H1 (cell line): ENCODE results near the gene WDR48. TPM values are rescaled to one million over a fixed set of nuclear protein-coding genes. Genes with fewer than 3 reads are reported as not detected.

Experiments
- CTCF ChIA-PET: fragments of 300-600 bp; sonication (Branson Sonifier 250); formaldehyde crosslinking; loops from one replicate; lab custom pipeline; 2021; ENCODE audit not compliant: partially characterized antibody; lab: Charles Lee
- POLR2A ChIA-PET: fragments of 300-600 bp; sonication (Branson Sonifier 250); formaldehyde crosslinking; loops from one replicate; lab custom pipeline; 2021; ENCODE audit warnings: inconsistent platforms; ENCODE audit not compliant: partially characterized antibody; lab: Charles Lee
- DNase-seq, 2 experiments: peaks; one replicate each; pipeline versions ENCODE4 v3.0.0 to v3.0.0-alpha.2; 2010 to 2022; ENCODE audit warnings: low spot score in 2 of 2, low read depth in 1 of 2, mixed read lengths in 1 of 2
- FAIRE-seq: peaks from 2 replicates; lab custom pipeline; 2011; peaks lifted over from hg19 to GRCh38; lab: Jason Lieb, UNC
- H2AFZ ChIP-seq: 2 replicates; pipeline ENCODE4 v1.8.1; 2012; ENCODE audit warnings: low read length, inconsistent platforms
- H2AK5ac ChIP-seq: 2 replicates; pipeline ENCODE4 v1.6.1; 2013; ENCODE audit warnings: low read depth, low read length
- H2BK120ac ChIP-seq: replicated peaks from 2 replicates; pipeline ENCODE3; 2013; ENCODE audit warnings: low read depth, low read length, inconsistent platforms
- H2BK12ac ChIP-seq: 2 replicates; pipeline ENCODE4 v1.6.1; 2013; ENCODE audit warnings: low read depth, low read length
- H2BK15ac ChIP-seq: 2 replicates; pipeline ENCODE4 v1.6.1; 2013; ENCODE audit warnings: low read length
- H2BK20ac ChIP-seq: 2 replicates; pipeline ENCODE4 v1.6.1; 2013; ENCODE audit warnings: low read length
- H2BK5ac ChIP-seq: 2 replicates; pipeline ENCODE4 v1.6.1; 2013; ENCODE audit warnings: low read depth, low read length
- H3K14ac ChIP-seq: 2 replicates; pipeline ENCODE4 v1.6.1; 2013; ENCODE audit warnings: inconsistent platforms; ENCODE audit not compliant: insufficient read length
- H3K18ac ChIP-seq: 2 replicates; pipeline ENCODE4 v1.6.1; 2013; ENCODE audit warnings: low read length; ENCODE audit errors: extremely low read depth
- H3K23ac ChIP-seq: 2 replicates; pipeline ENCODE4 v1.6.1; 2013; ENCODE audit warnings: inconsistent platforms; ENCODE audit not compliant: insufficient read length
- H3K23me2 ChIP-seq: 2 replicates; pipeline ENCODE4 v1.6.1; 2013; ENCODE audit warnings: low read depth, low read length
- H3K27ac ChIP-seq: 2 replicates; pipeline ENCODE4 v1.6.1; 2011; ENCODE audit warnings: low read depth, low read length, inconsistent platforms
- H3K27me3 ChIP-seq, 4 experiments: replicated peaks in 1 of 4; 1 replicate in 1 of 4; 2 replicates in 3 of 4; pipeline versions ENCODE4 v1.6.1 to v1.8.1; 2011 to 2013; ENCODE audit warnings: low read length in 3 of 4, mild to moderate bottlenecking in 3 of 4, inconsistent platforms in 2 of 4, mixed read lengths in 2 of 4, moderate library complexity in 1 of 4; ENCODE audit not compliant: control insufficient read depth in 3 of 4, insufficient read depth in 3 of 4; ENCODE audit errors: extremely low read depth in 1 of 4
- H3K36me3 ChIP-seq, 4 experiments: 2 replicates each; pipeline versions ENCODE4 v1.6.1 to v1.8.1; 2011 to 2013; ENCODE audit warnings: mild to moderate bottlenecking in 4 of 4, low read length in 3 of 4, moderate library complexity in 2 of 4, control low read depth in 1 of 4, inconsistent platforms in 1 of 4; ENCODE audit not compliant: insufficient read depth in 4 of 4, control insufficient read depth in 2 of 4
- H3K4ac ChIP-seq: replicated peaks from 2 replicates; pipeline ENCODE3; 2013; ENCODE audit warnings: low read length, low read depth, mixed read lengths, inconsistent platforms; ENCODE audit not compliant: insufficient read length
- H3K4me1 ChIP-seq, 4 experiments: replicated peaks in 1 of 4; 1 replicate in 1 of 4; 2 replicates in 3 of 4; pipeline versions ENCODE4 v1.6.1 to v1.8.1; 2011 to 2013; ENCODE audit warnings: low read length in 3 of 4, inconsistent platforms in 2 of 4, mixed read lengths in 1 of 4; ENCODE audit not compliant: insufficient read depth in 4 of 4, control insufficient read depth in 3 of 4
- H3K4me2 ChIP-seq, 2 experiments: 2 replicates each; pipeline versions ENCODE4 v1.6.1 to v1.8.1; 2011 to 2013; ENCODE audit warnings: low read depth in 2 of 2, low read length in 2 of 2, control low read depth in 1 of 2, inconsistent platforms in 1 of 2, mild to moderate bottlenecking in 1 of 2; ENCODE audit not compliant: insufficient read depth in 1 of 2
- H3K4me3 ChIP-seq, 4 experiments: fragments of 200-600, 300-600 bp in 1 of 4; sonication (generic), shearing (Covaris generic), sonication (Bioruptor Twin) in 1 of 4; 2 replicates each; pipeline versions ENCODE4 v1.5.1 to v1.8.1; 2011 to 2016; ENCODE audit warnings: low read length in 4 of 4, low read depth in 3 of 4, control low read depth in 2 of 4, inconsistent platforms in 2 of 4, mild to moderate bottlenecking in 2 of 4, mixed read lengths in 1 of 4, moderate library complexity in 1 of 4; ENCODE audit not compliant: insufficient read depth in 2 of 4; ENCODE audit errors: extremely low read depth in 1 of 4
- H3K56ac ChIP-seq: replicated peaks from 2 replicates; pipeline ENCODE3; 2013; ENCODE audit warnings: low read depth, mild to moderate bottlenecking, mixed read lengths, low read length, inconsistent platforms; ENCODE audit not compliant: insufficient read length
- H3K79me1 ChIP-seq: 2 replicates; pipeline ENCODE4 v1.6.1; 2013; ENCODE audit warnings: low read depth, low read length, control low read depth
- H3K79me2 ChIP-seq, 2 experiments: 2 replicates each; pipeline versions ENCODE4 v1.6.1 to v1.8.1; 2012 to 2013; ENCODE audit warnings: low read length in 2 of 2, mild to moderate bottlenecking in 2 of 2, inconsistent platforms in 1 of 2; ENCODE audit not compliant: insufficient read depth in 2 of 2, control insufficient read depth in 1 of 2
- H3K9ac ChIP-seq, 4 experiments: replicated peaks in 1 of 4; 1 replicate in 1 of 4; 2 replicates in 3 of 4; pipeline versions ENCODE4 v1.6.1 to v1.8.1; 2011 to 2013; ENCODE audit warnings: low read depth in 3 of 4, low read length in 3 of 4, control low read depth in 2 of 4, mild to moderate bottlenecking in 2 of 4, moderate library complexity in 2 of 4, inconsistent platforms in 1 of 4; ENCODE audit errors: extremely low read depth in 1 of 4
- H3K9me3 ChIP-seq, 2 experiments: 2 replicates each; pipeline versions ENCODE4 v1.6.1 to v1.8.1; 2012 to 2013; ENCODE audit warnings: mild to moderate bottlenecking in 2 of 2, moderate library complexity in 2 of 2, control low read depth in 1 of 2, inconsistent platforms in 1 of 2, low read depth in 1 of 2, low read length in 1 of 2, mixed read lengths in 1 of 2; ENCODE audit not compliant: insufficient read depth in 2 of 2
- H4K20me1 ChIP-seq, 2 experiments: replicated peaks in 1 of 2; 2 replicates each; pipeline versions ENCODE3 to v1.8.1; 2011 to 2013; ENCODE audit warnings: inconsistent platforms in 2 of 2, low read length in 2 of 2, mild to moderate bottlenecking in 1 of 2; ENCODE audit not compliant: insufficient read depth in 2 of 2, control insufficient read depth in 1 of 2
- H4K5ac ChIP-seq: 2 replicates; pipeline ENCODE4 v1.6.1; 2013; ENCODE audit warnings: low read length, low read depth, mixed read lengths, inconsistent platforms; ENCODE audit not compliant: insufficient read length
- H4K8ac ChIP-seq: 2 replicates; pipeline ENCODE4 v1.8.0; 2013; ENCODE audit warnings: mild to moderate bottlenecking, moderate library complexity, low read length, inconsistent platforms; ENCODE audit not compliant: insufficient read depth; ENCODE audit errors: extremely low read depth
- H4K91ac ChIP-seq: replicated peaks from 2 replicates; pipeline ENCODE3; 2013; ENCODE audit warnings: low read length, mixed read lengths, inconsistent platforms; ENCODE audit not compliant: insufficient read length
- ASH2L ChIP-seq: fragments of 200-600, 300-600 bp; sonication (generic); IDR thresholded peaks from one replicate; pipeline ENCODE4 v1.7.1; 2017; ENCODE audit warnings: low read length
- BCL11A ChIP-seq, 2 experiments: IDR thresholded peaks; one replicate each; pipeline ENCODE4 v1.6.1; 2011; ENCODE audit warnings: low read depth in 2 of 2, low read length in 2 of 2, mild to moderate bottlenecking in 2 of 2
- E2F6 ChIP-seq: IDR thresholded peaks from 2 replicates; pipeline ENCODE4 v1.6.1; 2012; ENCODE audit warnings: inconsistent platforms
- NRF1 ChIP-seq: IDR thresholded peaks from 2 replicates; pipeline ENCODE4 v1.6.1; 2011; ENCODE audit warnings: mild to moderate bottlenecking, low read depth, low read length, improper control_type of control experiment
- POU5F1 ChIP-seq: IDR thresholded peaks from 2 replicates; pipeline ENCODE4 v1.6.1; 2011; ENCODE audit warnings: low read depth, mild to moderate bottlenecking, low read length, moderate library complexity
- SIN3A ChIP-seq, 2 experiments: IDR thresholded peaks in 1 of 2; conservative IDR thresholded peaks in 1 of 2; 2 replicates each; pipeline ENCODE4 v1.6.1; 2011 to 2012; ENCODE audit warnings: low read length in 2 of 2, improper control_type of control experiment in 1 of 2, low read depth in 1 of 2, mild to moderate bottlenecking in 1 of 2
- SP4 ChIP-seq: IDR thresholded peaks from 2 replicates; pipeline ENCODE4 v1.6.1; 2012; ENCODE audit warnings: low read length, inconsistent platforms
- TCF12 ChIP-seq: IDR thresholded peaks from 2 replicates; pipeline ENCODE4 v1.6.1; 2011; ENCODE audit warnings: low read depth, mild to moderate bottlenecking, low read length
- ZNF274 ChIP-seq: IDR thresholded peaks from 2 replicates; pipeline ENCODE4 v1.7.0; 2012; ENCODE audit warnings: low read length, borderline replicate concordance; ENCODE audit errors: extremely low read depth
- polyA plus RNA-seq, 7 experiments: library from polyadenylated mRNA; depleted of rRNA in 3 of 7; stranded (reverse) in 5 of 7; unstranded in 2 of 7; fragments of >200 nt in 5 of 7; fragments of 200-250 nt in 2 of 7; gene quantifications; 1 replicate in 5 of 7; 2 replicates in 1 of 7; 4 replicates in 1 of 7; pipeline versions ENCODE4 v1.2.1 to v1.2.3, GENCODE V29; 2011 to 2013; ENCODE audit warnings: missing spikeins in 2 of 7, mixed read lengths in 2 of 7
- total RNA-seq: library from RNA; stranded (reverse); fragmentation: NEBNext Ultra II Directional; extraction: Animal tissue kit (Norgen Biotek cat#: 25700); gene quantifications from 2 replicates; pipeline ENCODE4 v1.2.1, GENCODE V29; 2021

Gene WDR48
- total and polyA plus RNA-seq, 2 of the 8 experiments (the other 6 are each of a cell fraction or from before 2014, with no cell fraction given), result 21.2 to 54.1 TPM

- H2BK15ac ChIP-seq, result no peak overlapping the region
- H3K36me3 ChIP-seq, result no peaks in the 10 kb centered on the region
- H3K27ac ChIP-seq, result no peak overlapping the region
- H3K79me2 ChIP-seq, result no peaks in the 10 kb centered on the region
- TF ChIP-seq POU5F1 (no peak), TCF12 (no peak), SIN3A (conservative IDR thresholded peaks at IDR 0.05 in 1 of 2, IDR thresholded peaks at IDR 0.05 in 1 of 2; ENCODE audit: low read depth in 1 of 2, low read length in 2 of 2) (no peak), ASH2L (no peak), E2F6 (no peak), SP4 (no peak), NRF1 (no peak), ZNF274 (no peak), BCL11A (IDR thresholded peaks at IDR 0.05; ENCODE audit: low read depth in 2 of 2, low read length in 2 of 2) (no peak)
- no peaks in the 10 kb centered on the region for H3K4me1 ChIP-seq
- no peak overlapping the region for H3K23ac ChIP-seq
- no peak overlapping the region for H2BK20ac ChIP-seq
- no peak overlapping the region for H3K4me2 ChIP-seq
- no peak overlapping the region for H3K56ac ChIP-seq
- H3K4ac ChIP-seq, result no peak overlapping the region
- no peak overlapping the region for H3K18ac ChIP-seq
- H3K4me3 ChIP-seq, result no peak overlapping the region
- H3K9me3 ChIP-seq, result no peaks in the 10 kb centered on the region
- H4K8ac ChIP-seq, result no peak overlapping the region
- H2AFZ ChIP-seq, result no peak overlapping the region
- ChIA-PET POLR2A (no interaction called here), CTCF (no interaction called here)
- no peak overlapping the region for H2BK5ac ChIP-seq
- DNase-seq, result no peak
- no peak overlapping the region for H2BK12ac ChIP-seq
- no peak overlapping the region for H2AK5ac ChIP-seq
- no peaks in the 10 kb centered on the region for H3K23me2 ChIP-seq
- no peak overlapping the region; a peak in 1 of 7 replicates for H3K9ac ChIP-seq
- H3K14ac ChIP-seq, result no peak overlapping the region
- H4K91ac ChIP-seq, result no peak overlapping the region
- H4K20me1 ChIP-seq, result no peaks in the 10 kb centered on the region
- no peak for FAIRE-seq
- H2BK120ac ChIP-seq, result no peak overlapping the region
- no peak overlapping the region for H4K5ac ChIP-seq
- no peaks in the 10 kb centered on the region for H3K27me3 ChIP-seq
- H3K79me1 ChIP-seq, result no peaks in the 10 kb centered on the region
Measured at GRCh38 chr3:39038165-39038564, 13.7 kb upstream of the WDR48 start.
